Neural progenitor cell (in vitro differentiated cells): Measurements from ENCODE around the gene ITPRIPL2. TPM values are rescaled to one million over a fixed set of nuclear protein-coding genes. Genes with fewer than 3 reads are reported as not detected.
A peak's percentile ranks its signal among the peaks of the same experiment; 100 is the strongest.

Experiments used
- DNase-seq: peaks from one replicate; pipeline ENCODE4 v3.0.0-alpha.2; 2016; ENCODE audit warnings: low spot score
- H2AFZ ChIP-seq: fragments of 200-600 bp; sonication (generic); replicated peaks from 2 replicates; pipeline ENCODE4 v1.6.1; 2016; ENCODE audit warnings: antibody characterized with exemption
- H3F3A ChIP-seq: fragments of 200-600 bp; sonication (generic); 2 replicates; pipeline ENCODE4 v1.6.1; 2016; ENCODE audit warnings: antibody characterized with exemption, low read depth
- H3K27ac ChIP-seq: fragments of 200-600 bp; sonication (generic); 2 replicates; pipeline ENCODE4 v1.5.1; 2016; ENCODE audit warnings: mild to moderate bottlenecking
- H3K27me3 ChIP-seq: fragments of 200-600 bp; sonication (generic); 2 replicates; pipeline ENCODE4 v1.6.1; 2016; ENCODE audit warnings: mild to moderate bottlenecking, moderate library complexity
- H3K36me3 ChIP-seq: fragments of 200-600 bp; sonication (generic); 2 replicates; pipeline ENCODE4 v1.5.1; 2016
- H3K4me1 ChIP-seq: fragments of 200-600 bp; sonication (generic); 2 replicates; pipeline ENCODE4 v1.6.1; 2016; ENCODE audit warnings: mixed run types
- H3K4me2 ChIP-seq: fragments of 200-600 bp; sonication (generic); 2 replicates; pipeline ENCODE4 v1.6.1; 2016
- H3K4me3 ChIP-seq: fragments of 200-600 bp; sonication (generic); 2 replicates; pipeline ENCODE4 v1.5.1; 2016
- H3K79me2 ChIP-seq: fragments of 200-600 bp; sonication (generic); 2 replicates; pipeline ENCODE4 v1.6.1; 2016; ENCODE audit warnings: low read depth
- H3K9ac ChIP-seq: fragments of 200-600 bp; sonication (generic); 2 replicates; pipeline ENCODE4 v1.6.1; 2016
- H3K9me3 ChIP-seq: fragments of 200-600 bp; sonication (generic); 2 replicates; pipeline ENCODE4 v1.5.1; 2016; ENCODE audit warnings: low read depth
- H4K20me1 ChIP-seq: fragments of 200-600 bp; sonication (generic); 2 replicates; pipeline ENCODE4 v1.6.1; 2016; ENCODE audit warnings: low read depth
- H3K27ac Mint-ChIP-seq: 3 replicates; pipeline ENCODE4 v1.8.0; 2021; ENCODE audit warnings: mixed read lengths
- H3K27me3 Mint-ChIP-seq: 2 replicates; pipeline ENCODE4 v1.8.0; 2022; ENCODE audit warnings: low read depth, mild to moderate bottlenecking, inconsistent platforms, moderate library complexity, mixed read lengths; ENCODE audit not compliant: insufficient read depth
- H3K36me3 Mint-ChIP-seq: 3 replicates; pipeline ENCODE4 v1.8.0; 2021; ENCODE audit warnings: mixed read lengths
- H3K4me1 Mint-ChIP-seq: 3 replicates; pipeline ENCODE4 v1.8.0; 2021; ENCODE audit warnings: mixed read lengths
- H3K4me3 Mint-ChIP-seq: 3 replicates; pipeline ENCODE4 v1.8.0; 2021; ENCODE audit warnings: mild to moderate bottlenecking, moderate library complexity, mixed read lengths
- H3K9me3 Mint-ChIP-seq: 3 replicates; pipeline ENCODE4 v1.8.0; 2020; ENCODE audit warnings: mixed read lengths
- EZH2 ChIP-seq: fragments of 200-600 bp; sonication (generic); IDR thresholded peaks from 2 replicates; pipeline ENCODE4 v1.6.1; 2017; ENCODE audit warnings: antibody characterized with exemption, mild to moderate bottlenecking, moderate library complexity
- EZH2phosphoT487 ChIP-seq: fragments of 200-600 bp; sonication (generic); IDR thresholded peaks from 2 replicates; pipeline ENCODE4 v1.6.1; 2017; ENCODE audit warnings: antibody characterized with exemption
- total RNA-seq: library from RNA; depleted of rRNA; stranded (reverse); fragments of >200 nt; gene quantifications from 2 replicates; pipeline ENCODE4 v1.2.3, GENCODE V29; 2015; ENCODE audit warnings: low replicate concordance
- TF ChIP-seq, protein P1 (sequence below): fragments of 200-600 bp; sonication (generic); IDR thresholded peaks from 2 replicates; pipeline ENCODE4 v1.5.1; 2017; ENCODE audit warnings: antibody characterized with exemption, mild to moderate bottlenecking

ITPRIPL2 gene
- total RNA-seq, 1 donor from 2014 or later = 3.7 TPM

DNA sequence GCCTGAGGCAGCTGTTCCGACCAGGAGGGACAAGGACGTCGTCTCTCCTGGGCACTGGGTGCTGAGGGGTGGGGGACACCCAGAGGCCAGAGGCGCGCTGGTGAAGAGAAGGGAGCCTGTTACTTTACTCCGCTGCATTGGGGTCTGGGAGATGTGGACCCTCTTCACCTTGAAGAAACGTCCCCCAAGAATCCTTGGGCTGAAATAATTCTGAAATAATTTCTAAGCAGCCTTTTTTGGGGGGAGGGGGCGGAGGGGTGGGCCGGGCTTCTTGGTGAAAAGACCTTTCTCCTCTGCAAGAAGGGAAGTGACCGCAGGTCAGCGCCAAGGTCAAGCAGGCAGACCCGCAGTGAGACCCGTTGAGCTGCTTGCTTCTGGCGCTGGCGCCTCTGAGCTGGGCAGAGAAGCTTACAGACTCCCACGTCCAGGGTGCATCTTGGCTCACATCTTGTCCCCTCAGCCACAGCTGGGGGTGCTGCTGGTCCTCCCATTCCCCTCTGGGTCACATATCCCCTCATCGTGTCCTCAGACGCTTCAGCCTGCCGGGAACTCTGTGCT is 55.4 kb downstream of the ITPRIPL2 start:
- peak overlapping the region; percentile 89 for H3K4me2 ChIP-seq
- H3K9me3 ChIP-seq = no peaks in the 10 kb centered on the region
- TF ChIP-seq EZH2 = no peak
- TF ChIP-seq EZH2phosphoT487 = no peak
- TF ChIP-seq, protein P1, sequence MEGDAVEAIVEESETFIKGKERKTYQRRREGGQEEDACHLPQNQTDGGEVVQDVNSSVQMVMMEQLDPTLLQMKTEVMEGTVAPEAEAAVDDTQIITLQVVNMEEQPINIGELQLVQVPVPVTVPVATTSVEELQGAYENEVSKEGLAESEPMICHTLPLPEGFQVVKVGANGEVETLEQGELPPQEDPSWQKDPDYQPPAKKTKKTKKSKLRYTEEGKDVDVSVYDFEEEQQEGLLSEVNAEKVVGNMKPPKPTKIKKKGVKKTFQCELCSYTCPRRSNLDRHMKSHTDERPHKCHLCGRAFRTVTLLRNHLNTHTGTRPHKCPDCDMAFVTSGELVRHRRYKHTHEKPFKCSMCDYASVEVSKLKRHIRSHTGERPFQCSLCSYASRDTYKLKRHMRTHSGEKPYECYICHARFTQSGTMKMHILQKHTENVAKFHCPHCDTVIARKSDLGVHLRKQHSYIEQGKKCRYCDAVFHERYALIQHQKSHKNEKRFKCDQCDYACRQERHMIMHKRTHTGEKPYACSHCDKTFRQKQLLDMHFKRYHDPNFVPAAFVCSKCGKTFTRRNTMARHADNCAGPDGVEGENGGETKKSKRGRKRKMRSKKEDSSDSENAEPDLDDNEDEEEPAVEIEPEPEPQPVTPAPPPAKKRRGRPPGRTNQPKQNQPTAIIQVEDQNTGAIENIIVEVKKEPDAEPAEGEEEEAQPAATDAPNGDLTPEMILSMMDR = no peak
- peaks cover 8% of the 10 kb centered on the region for H3K36me3 Mint-ChIP-seq
- H3F3A ChIP-seq = peaks cover 5% of the 10 kb centered on the region
- peaks cover 24% of the 10 kb centered on the region for H3K4me1 Mint-ChIP-seq
- H3K9me3 Mint-ChIP-seq = no peaks in the 10 kb centered on the region
- H3K9ac ChIP-seq = no peak overlapping the region
- no peak overlapping the region for H3K27ac Mint-ChIP-seq
- H3K27me3 ChIP-seq = peaks cover 41% of the 10 kb centered on the region
- peak overlapping the region; percentile 78 for H3K4me3 ChIP-seq
- no peaks in the 10 kb centered on the region for H3K79me2 ChIP-seq
- DNase-seq = no peak
- H3K27ac ChIP-seq = no peak overlapping the region
- peak overlapping the region; percentile 86 for H3K4me3 Mint-ChIP-seq
- peaks cover 12% of the 10 kb centered on the region for H3K27me3 Mint-ChIP-seq
- H2AFZ ChIP-seq = peak overlapping the region; percentile 89
- peaks cover 8% of the 10 kb centered on the region for H4K20me1 ChIP-seq
- peaks cover 3% of the 10 kb centered on the region for H3K4me1 ChIP-seq
- no peaks in the 10 kb centered on the region for H3K36me3 ChIP-seq

DNA sequence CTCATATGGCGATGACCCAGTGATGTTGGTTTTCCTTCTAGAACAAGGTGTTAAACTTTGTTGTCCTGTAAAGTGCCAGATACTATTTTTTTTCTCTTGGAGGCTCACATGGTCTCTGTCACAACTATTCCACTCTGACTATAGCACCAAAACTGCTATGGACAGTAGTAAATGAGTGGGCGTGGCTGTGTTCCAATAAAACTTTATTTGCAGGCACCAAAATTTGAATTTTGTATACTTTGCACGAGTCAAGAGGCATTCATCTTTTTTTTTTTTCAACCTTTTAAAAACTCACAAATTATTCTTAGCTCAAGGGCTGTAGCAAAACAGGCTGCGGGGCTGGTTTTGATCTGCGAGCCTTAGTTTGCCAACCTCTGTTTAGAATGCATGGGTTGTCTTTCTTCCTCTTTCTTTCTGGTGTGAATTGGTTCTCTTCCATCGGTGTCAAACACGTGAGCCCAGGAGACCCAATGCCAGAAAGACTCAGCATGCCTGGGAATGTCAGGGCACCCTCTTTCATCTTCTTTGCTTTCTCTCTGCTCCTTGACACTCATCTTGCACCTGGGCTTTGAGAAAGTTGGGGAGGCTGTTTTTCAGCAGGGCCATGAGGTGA is 56.4 kb downstream of the ITPRIPL2 start:
- Histone ChIP-seq H3K27me3 (peaks cover 41% of the 10 kb centered on the region), H3K9ac (no peak overlapping the region), H2AFZ (no peak overlapping the region), H3F3A (peaks cover 5% of the 10 kb centered on the region), H3K4me3 (no peak overlapping the region), H3K79me2 (no peaks in the 10 kb centered on the region), H3K36me3 (no peaks in the 10 kb centered on the region), H3K9me3 (no peaks in the 10 kb centered on the region), H3K27ac (no peak overlapping the region), H3K4me1 (peaks cover 3% of the 10 kb centered on the region), H3K4me2 (no peak overlapping the region), H4K20me1 (peaks cover 8% of the 10 kb centered on the region)
- Mint-ChIP-seq H3K36me3 (peaks cover 11% of the 10 kb centered on the region), H3K27me3 (peaks cover 10% of the 10 kb centered on the region), H3K27ac (no peak overlapping the region), H3K4me1 (peaks cover 24% of the 10 kb centered on the region), H3K9me3 (no peaks in the 10 kb centered on the region), H3K4me3 (peak overlapping the region; percentile 86)
- TF ChIP-seq, protein P1 = no peak
- no peak for TF ChIP-seq EZH2
- no peak for TF ChIP-seq EZH2phosphoT487
- DNase-seq = no peak

Other genes with a start within 250 kb of the ITPRIPL2 start
- gene SMG1, start 187.6 kb upstream of the ITPRIPL2 start, total RNA-seq = 45.2 and 69.7 TPM in 2 replicates
- 6.0 and 8.2 TPM in 2 replicates for gene TMC7, start 130.0 kb upstream of the ITPRIPL2 start, total RNA-seq
- gene COQ7, start 46.4 kb upstream of the ITPRIPL2 start, total RNA-seq = 11.8 and 22.9 TPM in 2 replicates
- 7.2 TPM in 2 replicates for gene SYT17, start 54.3 kb downstream of the ITPRIPL2 start, total RNA-seq
- 1.9 and 8.2 TPM in 2 replicates for gene CLEC19A, start 171.8 kb downstream of the ITPRIPL2 start, total RNA-seq